Right lobe of liver (tissue), 6 donors: ENCODE measurements around the gene NMUR2. TPM values are rescaled to one million over a fixed set of nuclear protein-coding genes. Genes with fewer than 3 reads are reported as not detected.

Experiments
- ATAC-seq, 4 donors: fragments of 200-7000 bp; cut with Tn5 transposase; one replicate each; pipeline ENCODE4 v1.9.1; 2020; ENCODE audit warnings: mild to moderate bottlenecking in 4 of 4, moderate library complexity in 4 of 4
- DNase-seq, 3 donors: peaks; one replicate each; pipeline ENCODE4 v3.0.0-alpha.2; 2020
- H3K27ac ChIP-seq, 3 donors: fragments of 200-600 bp; one replicate each; pipeline ENCODE4 v1.8.0; 2022
- H3K27me3 ChIP-seq, 2 donors: fragments of 200-600 bp; one replicate each; pipeline ENCODE4 v1.8.0; 2022
- H3K36me3 ChIP-seq, 4 donors: fragments of 200-600 bp; sonication (generic) in 1 of 4; one replicate each; pipeline versions ENCODE4 v1.5.1 to v1.8.0; 2017 to 2022; ENCODE audit warnings: control low read depth in 1 of 4
- H3K4me1 ChIP-seq, 4 donors: fragments of 200-600 bp; sonication (generic) in 1 of 4; one replicate each; pipeline versions ENCODE4 v1.5.1 to v1.8.0; 2017 to 2022; ENCODE audit warnings: control low read depth in 1 of 4
- H3K4me3 ChIP-seq, 3 donors: fragments of 200-600 bp; one replicate each; pipeline ENCODE4 v1.8.0; 2022
- H3K9me3 ChIP-seq, 4 donors: fragments of 200-600 bp; sonication (generic) in 1 of 4; one replicate each; pipeline versions ENCODE4 v1.5.1 to v1.8.0; 2017 to 2022; ENCODE audit warnings: control low read depth in 1 of 4
- CTCF ChIP-seq, 4 donors: fragments of 200-600 bp in 3 of 4; fragments of 450-650 bp in 1 of 4; IDR thresholded peaks; one replicate each; pipeline versions ENCODE4 v1.5.1 to v1.8.0; 2016 to 2022; ENCODE audit warnings: antibody characterized with exemption in 4 of 4, mild to moderate bottlenecking in 2 of 4
- POLR2A ChIP-seq: fragments of 450-650 bp; IDR thresholded peaks from one replicate; pipeline ENCODE4 v1.6.1; 2017; ENCODE audit warnings: antibody characterized with exemption, mild to moderate bottlenecking
- WGBS: methylation state at CpG from one replicate; pipeline ENCODE4 v1.1.6; 2018; ENCODE audit warnings: low coverage, low lambda C conversion rate; ENCODE audit not compliant: insufficient coverage; ENCODE audit errors: missing lambda C conversion rate; 5-methylcytosine and 5-hydroxymethylcytosine counted together
- intact Hi-C, 2 donors: fragments of 100-400 bp; cut with DNase I; formaldehyde crosslinking; loops; one replicate each; pipeline versions ENCODE4 v1.11.2 to v1.14.1; 2022
- total RNA-seq, 6 experiments: library from RNA; depleted of rRNA in 2 of 6; stranded (reverse); fragments of >200 nt in 2 of 6; fragmentation: NEBNext Ultra II Directional in 3 of 6; extraction: Animal tissue kit (Norgen Biotek cat#: 25700) in 3 of 6; gene quantifications; one replicate each; pipeline versions ENCODE4 v1.1.0 to v1.2.4, GENCODE V29; 2016 to 2023
- donor health status: DM: no; HTN: yes; CAD: no.
- donor health status: DM: no; HTN: no; CAD: no.
- donor health status: DM: no; HTN: no; CAD: no.
- donor health status: DM: no; HTN: yes; CAD: no.
- donor health status: DM: no; HTN: yes; CAD: no.

The NMUR2 gene
- total RNA-seq, 6 experiments from 2014 or later = not detected

GRCh38 chr5:152369298-152369697 lies 35.8 kb downstream of the NMUR2 start:
- H3K4me1 ChIP-seq = no peaks in the 10 kb centered on the region
- no peaks in the 10 kb centered on the region for H3K36me3 ChIP-seq
- H3K4me3 ChIP-seq = no peak overlapping the region
- no peaks in the 10 kb centered on the region for H3K9me3 ChIP-seq
- intact Hi-C loops = no loop called here
- no peak overlapping the region for H3K27ac ChIP-seq
- ATAC-seq (no peak), DNase-seq (no peak)
- no peaks in the 10 kb centered on the region for H3K27me3 ChIP-seq
- TF ChIP-seq CTCF (IDR thresholded peaks at IDR 0.05) (no peak), POLR2A (no peak)

DNA sequence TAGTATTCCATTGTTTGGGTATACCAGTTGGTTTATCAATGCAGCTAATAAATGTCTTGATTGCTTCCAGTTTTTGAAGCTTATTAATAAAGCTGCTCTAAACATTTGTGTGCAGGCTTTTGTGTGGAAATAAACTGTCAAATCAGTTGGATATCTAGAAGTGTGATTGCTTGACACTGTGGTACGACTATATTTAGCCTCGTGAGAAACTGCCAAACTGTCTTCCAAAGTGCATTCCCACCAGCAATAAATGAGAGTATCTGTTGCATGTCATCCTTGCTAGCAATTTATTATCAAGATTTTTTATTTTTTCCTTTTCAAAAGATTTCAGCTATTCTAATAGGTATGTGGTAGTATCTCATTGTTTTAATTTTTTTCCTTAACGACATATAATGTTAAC lies 37.5 kb downstream of the NMUR2 start:
- Histone ChIP-seq H3K36me3 (no peaks in the 10 kb centered on the region), H3K27ac (no peak overlapping the region), H3K27me3 (no peaks in the 10 kb centered on the region), H3K9me3 (no peaks in the 10 kb centered on the region), H3K4me1 (no peaks in the 10 kb centered on the region), H3K4me3 (no peak overlapping the region)
- intact Hi-C loops = no loop called here
- TF ChIP-seq POLR2A = no peak
- no peak for TF ChIP-seq CTCF (IDR thresholded peaks at IDR 0.05)
- DNase-seq (no peak), ATAC-seq (no peak)
- 51% methylated on average over 3 of the region's 3 CpGs for WGBS

DNA sequence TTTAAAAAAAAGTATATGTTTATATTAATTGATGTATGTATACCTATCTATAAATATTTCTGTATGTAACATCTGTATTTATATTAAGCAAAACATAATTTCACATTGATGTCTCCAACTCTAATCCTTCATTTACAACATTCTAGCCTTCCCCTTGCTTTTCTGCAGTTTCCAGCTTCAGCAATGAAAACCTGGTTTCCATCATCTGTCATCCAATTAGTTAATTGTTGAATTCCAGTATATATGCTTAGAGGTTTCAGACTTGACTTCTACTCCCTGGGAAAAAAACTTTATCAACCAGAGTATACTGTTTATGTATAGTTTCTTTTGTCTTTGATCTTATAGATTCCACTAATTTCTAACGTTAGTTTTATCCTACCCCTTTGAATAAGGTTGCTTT lies 38.4 kb downstream of the NMUR2 start:
- ATAC-seq = no peak
- H3K4me1 ChIP-seq = no peaks in the 10 kb centered on the region
- DNase-seq = no peak
- no peaks in the 10 kb centered on the region for H3K36me3 ChIP-seq
- H3K27ac ChIP-seq = no peak overlapping the region
- H3K9me3 ChIP-seq = no peaks in the 10 kb centered on the region
- TF ChIP-seq POLR2A (no peak), CTCF (IDR thresholded peaks at IDR 0.05) (no peak)
- no peak overlapping the region for H3K4me3 ChIP-seq
- 18% methylated on average over 1 of the region's 1 CpG for WGBS
- intact Hi-C loops = no loop called here
- H3K27me3 ChIP-seq = no peaks in the 10 kb centered on the region

DNA sequence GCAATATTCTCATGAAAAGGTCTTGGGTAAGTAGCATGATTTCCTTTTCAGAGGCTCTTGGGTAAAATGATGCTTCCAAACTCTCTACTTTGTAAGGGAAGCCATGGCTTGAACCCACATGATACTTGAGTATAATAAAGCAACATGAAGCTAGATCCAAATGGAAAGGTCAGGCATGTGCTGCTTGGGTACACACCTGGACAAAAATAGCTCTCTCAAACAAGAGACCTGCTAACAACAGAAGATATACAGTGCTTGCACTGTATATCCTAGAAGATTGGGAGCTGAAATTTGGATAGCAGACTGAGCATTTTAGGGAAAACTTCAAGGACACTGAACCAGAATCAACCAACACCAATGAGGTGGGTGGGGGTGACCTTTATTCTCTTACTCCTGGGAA lies 40.2 kb downstream of the NMUR2 start:
- ATAC-seq (no peak), DNase-seq (no peak)
- no peak for TF ChIP-seq POLR2A
- Histone ChIP-seq H3K27me3 (no peaks in the 10 kb centered on the region), H3K27ac (no peak overlapping the region), H3K9me3 (no peaks in the 10 kb centered on the region), H3K4me3 (no peak overlapping the region), H3K36me3 (no peaks in the 10 kb centered on the region), H3K4me1 (no peaks in the 10 kb centered on the region)
- intact Hi-C loops = no loop called here

DNA sequence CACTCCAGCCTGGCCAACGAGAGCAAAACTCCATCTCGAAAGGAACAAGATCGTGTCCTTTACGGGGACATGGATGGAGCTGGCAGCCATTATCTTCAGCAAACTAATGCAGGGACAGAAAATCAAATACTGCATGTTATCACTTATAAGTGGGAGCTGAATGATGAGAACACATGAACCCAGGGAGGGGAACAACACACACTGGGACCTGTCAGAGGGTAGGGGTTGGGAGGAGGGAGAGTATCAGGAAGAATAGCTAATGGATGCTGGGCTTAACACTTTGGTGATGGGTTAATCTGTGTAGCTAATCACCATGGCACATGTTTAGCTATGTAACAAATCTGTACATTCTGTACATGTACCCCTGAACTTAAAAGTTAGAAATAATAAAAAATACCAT lies 40.9 kb downstream of the NMUR2 start:
- H3K4me1 ChIP-seq = no peaks in the 10 kb centered on the region
- 27% methylated on average over 3 of the region's 4 CpGs for WGBS
- DNase-seq = no peak
- intact Hi-C loops = no loop called here
- H3K4me3 ChIP-seq = no peak overlapping the region
- TF ChIP-seq CTCF (IDR thresholded peaks at IDR 0.05) (no peak), POLR2A (no peak)
- H3K27me3 ChIP-seq = no peaks in the 10 kb centered on the region
- H3K9me3 ChIP-seq = no peaks in the 10 kb centered on the region
- no peak for ATAC-seq
- H3K27ac ChIP-seq = no peak overlapping the region
- no peaks in the 10 kb centered on the region for H3K36me3 ChIP-seq
